Activated CD4-positive, alpha-beta T cell treated with anti-CD3 and anti-CD28 coated beads, Interleukin-2, amount 50 U/mL, for 48 hours (primary cell): ENCODE measurements around the gene WBP2.
"Not testable (repeated sequence)": the region's sequence is repeated elsewhere in the genome, so short reads cannot be mapped to it uniquely, and the experiment has no call there.

ENCODE experiments used
- DNase-seq, 2 experiments: peaks; one replicate each; pipeline ENCODE4 v3.0.0-alpha.2; 2020

Gene WBP2

DNA sequence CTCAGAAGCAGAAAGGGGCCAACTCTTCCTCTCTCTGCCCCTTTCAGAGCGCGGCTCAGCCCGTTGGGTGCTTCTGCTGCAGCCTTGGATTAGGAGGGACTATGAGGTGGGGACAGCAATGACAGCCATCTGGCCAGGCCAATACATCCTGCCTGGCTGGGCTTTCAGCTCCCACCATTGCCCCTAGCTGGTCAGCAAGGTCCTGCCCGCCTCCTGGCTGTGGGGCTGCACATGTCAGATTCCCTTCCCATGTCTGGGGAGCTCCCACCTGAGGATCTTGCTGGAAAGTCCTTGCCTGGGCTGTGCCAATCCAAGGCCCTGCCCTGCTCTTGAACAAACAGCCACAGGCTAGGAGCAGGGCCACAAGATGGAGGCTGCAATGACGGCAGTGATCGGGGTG is 33.3 kb upstream of the WBP2 start:
- DNase-seq: no peak

DNA sequence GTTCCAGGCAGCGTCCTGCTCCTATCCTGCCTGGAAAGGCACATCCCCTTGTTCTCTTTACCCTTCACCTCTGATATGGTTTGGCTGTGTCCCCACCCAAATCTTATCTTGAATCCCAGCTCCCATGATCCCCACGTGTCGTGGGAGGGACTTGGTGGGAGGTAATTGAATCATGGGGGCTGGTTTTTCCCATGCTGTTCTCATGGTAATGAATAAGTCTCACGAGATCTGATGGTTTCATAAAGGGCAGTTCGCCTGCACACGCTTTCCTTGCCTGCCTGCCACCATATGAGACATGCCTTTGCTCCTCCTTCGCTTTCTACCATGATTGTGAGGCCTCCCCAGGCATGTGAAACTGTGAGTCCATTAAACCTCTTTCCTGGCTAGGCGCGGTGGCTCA is 30.7 kb upstream of the WBP2 start:
- not testable (repeated sequence) for DNase-seq

DNA sequence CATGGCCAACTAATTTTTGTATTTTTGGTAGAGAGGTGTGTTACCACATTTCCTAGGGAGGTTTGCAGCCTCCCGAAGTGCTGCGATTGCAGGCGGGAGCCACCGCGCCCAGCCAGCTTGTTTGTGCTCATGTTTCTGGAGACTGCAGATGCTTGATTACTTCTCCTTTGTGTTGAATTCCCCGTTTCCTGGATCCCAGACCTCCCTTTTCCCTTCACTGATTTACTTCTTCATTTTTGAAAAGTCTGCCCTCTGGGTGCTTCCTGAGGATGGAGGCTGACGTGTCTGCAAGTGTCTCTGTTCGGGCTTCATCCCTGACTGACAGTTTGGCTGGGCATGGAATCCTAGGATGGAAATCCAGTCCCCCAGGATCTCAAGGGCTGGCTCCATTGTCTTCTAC is 30.3 kb upstream of the WBP2 start:
- DNase-seq: no peak

DNA sequence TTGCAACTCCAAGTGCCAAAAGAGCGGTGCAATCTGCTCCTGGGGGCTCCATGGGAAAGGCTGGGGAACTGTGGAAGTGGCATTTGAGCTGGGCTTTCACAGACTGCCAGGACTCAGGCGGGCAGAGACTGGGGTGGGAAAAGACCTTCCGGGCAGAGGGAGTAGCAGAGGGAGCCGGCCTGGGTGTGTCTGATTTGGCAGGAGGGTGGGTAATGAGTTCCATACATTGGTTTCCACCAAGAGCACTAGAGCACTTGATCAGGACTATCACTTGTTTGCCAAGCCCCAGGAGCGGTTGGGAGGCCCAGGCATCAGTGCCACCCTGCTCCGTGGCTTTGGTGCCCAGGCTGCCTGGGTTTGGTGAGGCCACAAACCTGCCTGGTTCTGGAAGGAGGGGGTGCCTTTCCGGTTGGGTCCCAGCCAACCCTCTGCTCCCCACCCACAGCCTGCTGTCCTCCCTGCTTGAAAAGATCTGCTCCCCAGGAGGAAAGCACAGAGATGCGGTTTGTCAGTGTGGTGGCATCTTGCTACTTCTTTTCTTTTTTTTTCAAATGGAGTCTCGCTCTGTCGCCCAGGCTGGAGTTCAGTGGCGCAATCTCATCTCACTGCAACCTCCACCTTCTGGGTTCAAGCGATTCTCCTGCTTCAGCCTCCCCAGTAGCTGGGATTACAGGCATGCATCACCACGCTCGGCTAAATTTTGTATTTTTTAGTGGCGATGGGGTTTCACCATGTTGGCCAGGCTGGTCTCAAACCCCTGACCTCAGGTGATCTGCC is 26.7 kb upstream of the WBP2 start:
- no peak for DNase-seq

DNA sequence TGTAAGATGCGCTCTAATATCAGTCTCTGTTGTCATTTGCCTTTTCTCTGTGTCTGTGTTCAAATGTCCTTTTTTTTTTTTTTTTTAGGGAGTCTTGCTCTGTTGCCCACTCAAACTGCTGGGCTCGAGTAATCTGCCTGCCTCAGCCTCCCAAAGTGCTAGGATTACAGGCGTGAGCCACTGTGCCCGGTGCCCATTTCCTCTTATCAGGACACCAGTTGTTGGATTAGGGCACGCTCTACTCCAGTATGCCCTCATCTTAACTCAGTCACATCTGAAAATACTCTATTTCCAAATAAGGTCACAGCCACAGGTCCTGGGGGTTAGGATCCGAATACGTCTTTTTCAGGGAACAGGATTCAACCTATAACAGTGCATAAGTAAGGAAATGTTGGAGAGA is 25.1 kb upstream of the WBP2 start:
- no peak for DNase-seq

DNA sequence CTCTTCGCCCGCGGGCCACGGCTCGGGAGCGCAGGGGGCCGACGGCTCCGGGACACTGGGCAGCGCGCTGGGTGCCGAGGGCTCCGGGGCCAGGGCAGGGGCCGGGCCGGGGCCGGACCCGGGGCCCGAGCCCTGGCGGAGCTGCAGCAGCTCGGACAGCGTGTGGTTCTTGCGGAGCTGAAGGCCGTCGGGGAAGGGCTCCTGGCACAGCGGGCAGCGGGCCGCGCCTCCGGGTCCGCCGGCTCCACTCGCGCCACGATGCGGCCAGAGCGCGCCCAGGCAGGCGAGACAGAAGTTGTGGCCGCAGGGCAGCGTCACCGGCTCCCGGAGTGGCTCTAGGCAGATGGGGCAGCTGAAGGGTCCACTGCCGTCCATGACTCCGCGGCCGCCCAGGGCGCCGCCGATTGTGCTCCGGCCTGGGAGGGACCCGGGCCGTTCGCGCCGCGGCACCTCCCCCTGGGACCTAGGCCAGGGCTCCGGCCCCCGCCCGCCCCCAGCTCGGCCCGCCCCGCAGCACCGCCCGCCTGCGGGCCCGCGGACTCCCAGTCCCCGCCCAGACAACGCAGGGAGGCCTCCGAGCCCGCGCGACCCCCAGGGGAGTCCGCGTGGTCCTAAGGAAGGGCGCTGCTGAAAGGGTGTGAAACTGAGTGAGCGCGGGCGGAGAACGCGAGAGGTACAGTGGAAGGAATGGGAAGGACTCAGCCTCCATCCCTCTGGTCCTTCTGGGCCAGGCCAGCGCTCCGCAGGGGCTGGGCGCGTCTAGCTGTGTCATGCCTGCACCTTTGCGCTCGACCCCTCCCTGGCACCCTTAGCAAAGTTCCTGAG is 23.3 kb upstream of the WBP2 start, which contains the start of gene TRIM47:
Gene TRIM47 (minus strand): TSS at position 408 of the 825 bp plus-strand sequence. CDS start 33 bp downstream, at position 375.
- DNase-seq: peak in 1 of 2 experiments; percentile 37

DNA sequence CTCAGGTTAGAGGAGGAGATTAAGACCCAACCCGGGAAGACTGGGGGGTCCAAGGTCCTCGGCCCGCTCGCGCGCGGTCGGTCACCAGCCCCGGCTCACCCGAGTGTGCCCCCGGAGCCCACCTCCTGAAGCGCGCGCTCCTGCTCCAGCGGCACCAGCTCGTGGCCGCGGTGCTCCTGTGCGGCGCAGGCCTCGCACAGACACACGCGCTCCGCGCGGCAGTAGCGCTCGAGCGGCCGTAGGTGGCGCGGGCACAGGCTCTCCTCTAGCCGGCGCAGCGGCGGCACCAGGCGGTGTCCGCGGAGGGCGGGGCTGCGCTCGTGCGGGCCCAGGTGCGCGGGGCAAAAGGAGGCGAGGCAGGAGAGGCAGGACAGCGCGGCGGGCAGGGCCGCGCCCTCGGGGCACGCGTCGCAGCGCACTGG is 22.6 kb upstream of the WBP2 start:
- peak; percentile 72 to 77 for DNase-seq

DNA sequence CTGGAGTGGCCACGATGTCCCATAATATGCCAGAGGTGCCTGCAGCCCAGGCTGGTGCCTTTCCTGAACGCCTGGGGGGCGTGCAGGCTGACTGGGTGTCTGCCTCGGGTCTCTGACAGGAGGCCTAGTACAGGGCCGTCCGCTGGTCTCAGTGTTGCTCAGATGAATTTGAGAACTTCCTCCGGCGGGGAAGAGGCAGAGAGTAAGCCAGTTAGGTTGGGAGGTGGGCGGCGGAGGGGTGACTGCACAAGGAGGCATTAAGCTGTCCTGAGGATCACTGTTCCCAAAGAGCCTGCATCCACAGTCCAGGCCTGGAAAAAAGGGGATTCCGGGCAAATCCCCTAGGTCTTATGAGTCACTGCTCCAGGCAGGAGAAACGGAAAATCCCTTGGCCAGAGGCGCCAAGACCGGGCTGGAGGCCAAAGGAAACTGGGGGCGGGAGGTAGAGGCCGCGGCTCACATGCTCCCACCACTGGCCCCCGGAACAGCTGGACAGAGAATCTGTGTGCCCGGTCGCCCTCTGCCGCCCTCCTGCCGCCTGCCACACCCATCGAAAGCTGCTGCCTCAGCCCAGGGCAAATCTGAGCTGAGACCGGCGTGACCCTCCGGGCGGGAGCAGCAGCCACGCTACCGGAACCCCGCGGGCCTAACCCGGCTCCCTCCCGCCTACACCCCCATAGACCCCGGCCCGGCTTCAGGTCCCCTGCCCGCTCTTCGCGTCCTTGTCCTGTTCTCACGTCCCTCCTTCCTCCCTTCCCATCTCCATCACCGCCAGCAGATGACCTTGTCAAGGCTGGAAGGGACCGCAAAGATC is 22.0 kb upstream of the WBP2 start:
- DNase-seq: peak; percentile 55 to 59

DNA sequence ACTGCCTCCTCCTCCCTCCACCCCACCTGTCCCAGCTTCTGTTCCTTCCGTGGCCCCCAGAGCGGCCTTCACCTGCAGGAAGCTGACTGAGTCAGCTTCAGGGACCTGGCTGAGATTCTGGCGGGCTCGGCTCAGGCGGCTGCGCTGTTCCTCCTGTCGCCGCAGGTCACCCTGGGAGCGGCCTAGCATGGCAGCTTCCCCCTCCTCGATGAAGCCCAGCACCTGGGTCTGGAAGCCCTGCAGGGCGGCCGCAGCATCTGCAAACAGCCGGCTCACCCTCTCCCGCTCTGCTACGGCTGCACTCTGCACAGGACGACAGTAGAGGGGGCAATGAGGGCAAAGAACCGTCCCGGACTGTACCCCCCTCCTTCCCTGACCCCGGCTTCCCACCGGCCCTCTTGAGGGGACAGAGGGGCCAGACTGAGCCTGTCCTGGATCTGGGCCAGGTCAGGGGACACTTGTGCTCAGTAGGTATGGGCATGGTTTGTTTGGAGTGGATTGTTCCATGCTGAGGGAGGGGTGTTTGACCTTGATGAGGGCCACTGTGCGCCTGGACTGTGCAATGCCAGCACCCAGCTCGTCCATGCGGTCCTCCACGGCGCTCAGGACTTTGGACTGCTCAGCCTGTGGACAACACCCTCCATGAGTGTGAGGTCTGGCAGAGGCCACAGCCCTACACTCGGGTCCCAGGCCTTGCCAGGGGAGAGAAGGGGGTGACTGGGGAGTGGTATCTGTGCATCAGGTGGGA is 21.2 kb upstream of the WBP2 start:
- DNase-seq: peak; percentile 73 to 76

DNA sequence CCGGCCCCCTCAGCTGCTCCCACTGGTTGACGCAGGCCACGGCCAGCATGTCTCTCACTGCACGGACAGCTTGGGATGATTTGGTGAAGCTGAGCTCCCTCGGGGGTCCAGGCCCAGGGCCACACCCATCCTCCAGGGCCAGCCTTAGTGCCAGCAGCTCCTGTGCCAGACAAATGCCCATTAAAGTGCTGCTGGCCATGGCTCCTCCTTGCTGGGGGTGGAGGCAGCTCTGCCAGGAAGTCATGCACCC is 20.7 kb upstream of the WBP2 start:
- no peak for DNase-seq

DNA sequence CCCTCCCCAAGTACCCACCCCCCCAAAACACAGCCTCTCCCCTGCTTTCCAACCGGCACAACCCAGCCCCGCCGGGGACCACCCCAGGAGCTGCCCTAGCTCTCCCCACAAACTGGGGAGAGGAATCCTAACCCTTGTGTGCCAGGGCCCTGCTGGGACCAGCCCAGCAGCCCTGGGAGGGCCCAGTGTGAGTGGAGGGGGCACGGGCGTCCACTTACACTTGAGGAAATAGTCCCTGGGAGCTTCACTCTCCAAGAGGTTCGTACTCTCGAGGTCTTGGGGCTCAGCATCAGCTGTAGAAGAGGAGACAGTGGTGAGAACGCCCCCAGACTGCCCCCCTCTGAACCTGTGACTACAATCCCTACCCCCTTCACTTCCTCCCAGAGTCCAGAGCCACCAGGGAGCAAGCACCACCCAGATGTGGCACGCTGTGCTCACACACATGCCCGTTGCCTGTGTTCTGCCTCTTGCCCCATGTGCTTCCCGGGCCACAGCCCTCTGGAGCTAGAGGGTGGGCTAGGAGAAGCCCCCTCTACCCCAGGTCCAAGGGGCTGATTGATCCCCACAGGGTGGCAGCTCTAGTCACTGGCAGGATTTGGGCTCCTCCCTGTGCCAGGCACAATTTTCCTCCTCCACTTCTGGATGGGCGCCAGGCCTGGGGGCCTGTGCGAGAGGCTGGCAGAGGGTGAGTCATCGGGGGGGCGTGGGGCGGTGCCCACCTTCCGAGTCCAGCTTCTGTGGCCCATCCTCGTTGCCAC is 20.2 kb upstream of the WBP2 start:
- DNase-seq: no peak

DNA sequence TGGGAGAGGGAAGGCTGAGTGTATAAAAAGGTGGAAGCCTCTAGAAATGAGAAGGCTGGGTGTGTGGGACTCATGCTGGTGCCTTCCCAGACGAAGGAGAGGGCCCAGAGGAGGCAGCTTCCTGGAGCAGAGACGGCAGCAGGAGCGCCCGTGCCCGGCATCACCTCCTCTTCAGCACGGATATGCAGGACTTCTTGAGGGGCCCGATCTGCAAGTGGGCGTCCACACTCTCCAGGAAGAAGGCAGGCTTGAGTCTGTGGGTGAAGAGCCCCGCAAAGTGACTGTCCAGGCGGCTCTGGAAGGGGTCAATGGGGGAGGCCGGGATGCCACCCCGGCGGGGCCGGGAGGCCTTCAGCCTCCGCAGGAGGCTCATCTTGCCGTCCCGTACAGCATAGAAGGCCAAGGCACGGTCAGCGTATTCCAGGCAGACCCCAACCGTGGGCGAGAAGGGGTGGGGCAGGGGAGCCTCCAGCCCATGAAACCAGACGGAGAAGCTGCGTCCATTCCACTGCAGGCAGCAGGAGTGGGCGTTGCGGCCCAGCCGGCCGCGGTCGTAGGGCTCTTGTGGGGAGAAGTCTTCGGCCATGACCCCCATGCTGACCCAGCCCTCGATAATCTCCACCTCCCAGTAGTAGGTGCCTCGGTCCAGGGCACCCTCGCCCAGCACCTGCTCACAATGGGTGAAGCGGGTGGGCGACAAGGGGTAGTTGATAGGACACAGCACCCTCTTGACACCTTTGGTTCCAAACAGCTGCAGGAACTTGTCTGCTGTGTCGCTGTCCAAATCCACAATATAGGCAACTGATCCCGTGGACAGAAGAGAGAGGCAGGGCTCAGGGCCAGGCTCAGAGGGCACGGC is 19.4 kb upstream of the WBP2 start:
- no peak for DNase-seq

DNA sequence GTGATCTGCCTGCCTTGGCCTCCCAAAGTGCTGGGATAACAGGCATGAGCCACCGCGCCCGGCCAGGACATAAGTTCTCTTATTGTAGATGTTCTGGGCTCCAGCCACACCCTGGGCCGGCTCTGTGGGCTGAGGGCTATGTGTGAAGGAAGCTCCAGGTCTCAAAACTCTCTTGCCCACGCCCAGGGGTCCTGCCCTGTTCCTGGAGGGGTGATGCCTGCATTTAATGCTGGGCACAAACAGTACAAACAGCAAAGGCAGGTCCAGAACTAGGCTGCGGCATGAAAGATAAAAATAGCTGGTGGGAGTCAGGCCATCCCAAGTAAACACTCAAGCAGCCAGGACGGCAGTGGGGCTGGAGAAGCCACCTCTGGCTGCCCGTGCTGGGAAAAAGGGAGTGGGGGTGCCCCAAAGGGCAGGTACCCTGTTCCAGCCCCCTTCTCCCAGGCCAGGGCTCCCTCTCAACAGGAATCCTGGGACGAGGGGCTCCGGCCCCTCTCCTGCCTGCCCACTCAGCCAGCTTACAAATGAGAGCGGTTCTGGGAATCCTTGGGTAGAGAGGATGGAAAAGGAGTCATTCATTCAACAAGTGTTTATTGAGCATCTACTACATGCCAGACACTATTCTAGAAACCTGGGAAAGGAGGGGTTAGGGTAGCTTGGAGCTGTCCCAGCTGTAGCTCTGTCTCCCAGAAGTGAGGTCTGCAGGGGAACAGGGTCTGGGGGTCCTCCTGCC is 18.6 kb upstream of the WBP2 start:
- no peak for DNase-seq

DNA sequence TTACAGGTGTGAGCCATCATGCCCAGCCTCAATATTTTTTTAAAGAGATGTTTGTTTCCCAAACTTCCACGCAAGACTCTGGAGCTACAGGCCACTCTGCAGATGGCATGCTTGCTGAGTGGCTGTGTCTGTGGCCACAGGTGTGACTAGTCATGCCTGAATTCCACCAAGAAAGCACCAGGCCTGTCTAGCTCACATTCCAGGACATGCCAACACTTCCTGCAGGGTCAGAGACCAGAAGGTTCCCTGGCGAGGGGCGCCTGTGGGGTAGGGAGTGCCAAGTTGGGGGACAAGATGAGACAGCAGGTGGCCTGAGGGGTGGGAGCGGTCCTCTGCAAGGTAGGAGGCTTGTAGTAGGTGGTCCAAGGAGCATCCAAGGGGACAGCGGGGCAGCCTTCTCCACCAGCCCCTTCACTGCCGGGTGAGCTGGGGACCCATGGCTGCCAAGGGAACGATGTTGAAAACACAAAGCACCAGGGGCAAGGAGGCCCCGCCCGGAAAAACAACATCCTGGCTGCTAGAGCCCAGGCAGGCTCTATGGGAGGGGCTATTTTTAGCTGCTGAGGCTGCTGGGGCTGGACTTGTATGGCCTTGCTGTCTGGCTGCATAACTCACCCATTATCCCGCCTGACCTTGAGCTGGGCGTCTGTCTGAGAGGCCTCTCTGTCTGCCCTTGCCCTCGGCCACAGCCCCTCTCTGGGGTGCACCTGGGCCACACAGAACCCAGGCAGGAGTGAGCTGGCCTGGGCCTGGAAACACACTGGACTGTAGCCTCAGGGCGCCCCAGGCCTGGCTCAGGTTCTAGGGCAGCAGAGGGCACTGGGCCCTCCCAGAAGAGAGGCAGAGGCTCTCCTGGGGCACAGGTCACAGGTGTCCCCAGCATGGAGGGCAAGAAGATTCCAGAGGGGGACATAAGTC is 17.6 kb upstream of the WBP2 start:
- peak in 1 of 2 experiments; percentile 42 for DNase-seq

DNA sequence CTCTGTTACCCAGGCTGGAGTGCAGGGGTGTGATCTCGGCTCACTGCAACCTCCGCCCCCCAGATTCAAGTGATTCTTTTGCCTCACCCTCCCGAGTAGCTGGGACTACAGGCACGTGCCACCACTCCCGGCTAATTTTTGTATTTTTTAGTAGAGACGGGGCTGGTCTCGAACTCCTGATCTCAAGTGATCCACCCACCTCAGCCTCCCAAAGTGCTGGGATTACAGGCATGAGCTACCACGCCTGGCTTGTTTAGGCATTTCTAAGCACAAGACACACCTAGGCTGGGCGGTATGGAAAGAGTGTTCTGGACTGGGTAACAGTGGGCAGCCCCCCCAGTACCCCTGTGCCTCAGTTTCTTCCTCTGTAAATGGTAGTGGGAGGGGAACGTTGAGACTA is 15.1 kb upstream of the WBP2 start:
- DNase-seq: not testable (repeated sequence)

DNA sequence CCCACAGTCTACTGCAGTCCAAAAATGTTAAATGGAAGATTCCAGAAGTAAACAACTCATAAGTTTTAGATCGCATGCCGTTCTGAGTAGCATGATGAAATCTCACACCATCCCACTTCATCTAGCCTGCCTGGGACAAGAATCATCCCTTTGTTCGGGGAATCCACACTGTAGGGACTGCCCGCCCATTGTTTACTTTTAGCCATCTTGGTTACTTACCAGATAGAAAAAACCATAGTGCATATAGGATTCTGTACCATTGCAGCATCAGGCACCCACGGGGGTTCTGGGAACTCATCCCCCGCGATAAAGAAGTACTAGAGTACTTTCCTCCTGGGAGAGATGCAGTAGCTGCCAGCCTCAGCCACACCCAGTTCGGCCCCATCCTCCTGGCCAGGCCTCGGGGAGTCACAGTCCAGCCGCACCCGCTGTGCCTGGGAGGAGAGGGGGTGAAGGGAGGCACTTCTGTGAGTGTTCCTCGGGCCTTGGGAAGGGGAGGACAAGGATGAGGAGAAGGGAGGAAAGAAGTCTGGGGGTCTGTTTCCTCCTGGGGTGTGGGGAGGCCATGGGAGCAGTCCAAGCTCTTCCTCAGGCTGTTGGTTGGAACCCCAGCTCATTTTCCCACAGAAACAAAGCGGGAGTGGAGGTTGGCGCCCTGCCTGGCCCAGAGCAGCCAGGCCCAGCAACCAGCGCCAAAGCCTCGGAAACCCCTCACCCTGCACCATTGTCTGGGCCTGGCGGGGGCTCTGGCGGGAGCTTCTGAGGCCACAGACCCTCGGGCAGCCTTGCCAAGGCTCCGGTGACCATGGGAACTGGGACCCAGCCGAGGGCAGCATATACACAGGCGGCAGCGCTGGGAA is 14.4 kb upstream of the WBP2 start:
- no peak for DNase-seq

DNA sequence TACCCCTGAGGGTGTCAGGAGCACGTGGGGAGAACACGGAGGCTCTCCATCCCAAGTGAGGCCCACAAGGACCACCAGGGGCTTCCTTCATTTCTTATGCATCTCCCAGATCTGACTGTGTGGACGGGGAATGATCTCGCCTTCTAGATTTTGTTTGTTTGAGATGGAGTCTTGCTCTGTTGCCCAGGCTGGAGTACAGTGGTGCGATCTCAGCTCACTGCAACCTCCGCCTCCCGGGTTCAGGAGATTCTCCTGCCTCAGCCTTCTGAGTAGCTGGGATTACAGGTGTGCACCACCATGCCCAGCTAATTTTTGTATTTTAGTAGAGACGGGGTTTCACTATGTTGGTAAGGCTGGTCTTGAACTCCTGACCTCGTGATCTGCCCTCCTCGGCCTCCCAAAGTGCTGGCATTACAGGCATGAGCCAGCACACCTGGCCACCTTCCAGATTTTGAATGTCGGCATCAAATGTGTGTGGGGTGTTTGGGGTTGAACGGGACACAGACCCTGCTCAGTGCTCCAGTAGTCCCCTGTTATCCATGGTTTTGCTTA is 13.7 kb upstream of the WBP2 start:
- not testable (repeated sequence) for DNase-seq
